Heart left ventricle (tissue), 16 donors: ENCODE data around the gene VDR. TPM values are rescaled to one million over a fixed set of nuclear protein-coding genes. Genes with fewer than 3 reads are reported as not detected.

Experiments
- ATAC-seq, 4 donors: fragments of 200-7000 bp; cut with Tn5 transposase; one replicate each; pipeline ENCODE4 v1.9.1; 2020 to 2022; ENCODE audit warnings: moderate library complexity in 4 of 4, mild to moderate bottlenecking in 3 of 4, moderate number of reproducible peaks in 1 of 4
- DNase-seq, 5 donors: peaks; one replicate each; pipeline ENCODE4 v3.0.0-alpha.2; 2020
- H3K27ac ChIP-seq, 12 donors: fragments of 200-600 bp; sonication (generic) in 4 of 12; one replicate each; pipeline versions ENCODE4 v1.5.0 to v1.8.0; 2016 to 2022; ENCODE audit warnings: mild to moderate bottlenecking in 2 of 12
- H3K27me3 ChIP-seq, 9 donors: fragments of 200-600 bp; sonication (generic) in 2 of 9; one replicate each; pipeline versions ENCODE4 v1.5.1 to v1.8.0; 2016 to 2022; ENCODE audit warnings: mild to moderate bottlenecking in 3 of 9
- H3K36me3 ChIP-seq, 9 donors: fragments of 200-600 bp; sonication (generic) in 2 of 9; one replicate each; pipeline versions ENCODE4 v1.5.0 to v1.8.0; 2018 to 2022; ENCODE audit warnings: mild to moderate bottlenecking in 2 of 9
- H3K4me1 ChIP-seq, 12 donors: fragments of 200-600 bp; sonication (generic) in 4 of 12; one replicate each; pipeline versions ENCODE4 v1.5.0 to v1.8.0; 2016 to 2022; ENCODE audit warnings: mild to moderate bottlenecking in 3 of 12
- H3K4me3 ChIP-seq, 12 donors: fragments of 200-600 bp; sonication (generic) in 4 of 12; one replicate each; pipeline versions ENCODE4 v1.5.0 to v1.8.0; 2017 to 2022; ENCODE audit warnings: mild to moderate bottlenecking in 9 of 12, moderate library complexity in 4 of 12
- H3K9me3 ChIP-seq, 12 donors: fragments of 200-600 bp; sonication (generic) in 4 of 12; one replicate each; pipeline versions ENCODE4 v1.5.0 to v1.8.0; 2016 to 2022; ENCODE audit warnings: mild to moderate bottlenecking in 1 of 12
- CTCF ChIP-seq, 12 donors: fragments of 200-600 bp; sonication (generic) in 4 of 12; IDR thresholded peaks; one replicate each; pipeline versions ENCODE4 v1.5.0 to v1.8.0; 2018 to 2022; ENCODE audit warnings: antibody characterized with exemption in 12 of 12, mild to moderate bottlenecking in 5 of 12
- POLR2A ChIP-seq, 2 donors: fragments of 450-650 bp; IDR thresholded peaks; one replicate each; pipeline ENCODE4 v1.6.1; 2017; ENCODE audit warnings: antibody characterized with exemption in 2 of 2, mild to moderate bottlenecking in 2 of 2, moderate library complexity in 2 of 2
- WGBS, 4 donors: extraction: QIAGEN DNeasy Blood & Tissue Kit in 2 of 4; methylation state at CpG; one replicate each; pipeline versions ENCODE4 v1.1.5 to v1.1.7; 2013 to 2018; 5-methylcytosine and 5-hydroxymethylcytosine counted together
- intact Hi-C, 10 donors: fragments of 100-400 bp; cut with DNase I; formaldehyde crosslinking; loops; one replicate each; pipeline versions ENCODE4 v1.11.1 to v1.14.2; 2022
- polyA plus RNA-seq, 2 donors: library from polyadenylated mRNA; stranded (reverse); fragments of 200-250 nt; gene quantifications; one replicate each; pipeline ENCODE4 v1.2.3, GENCODE V29; 2013
- total RNA-seq, 9 donors: library from RNA; depleted of rRNA in 2 of 9; stranded (reverse); fragments of >200 nt in 2 of 9; fragmentation: NEBNext Ultra II Directional in 3 of 9; extraction: Animal tissue kit (Norgen Biotek cat#: 25700) in 3 of 9; gene quantifications; one replicate each; pipeline versions ENCODE4 v1.1.0 to v1.2.4, GENCODE V29; 2016 to 2023
- donor health status: ischemic (EF 13 %, LVEDD 7.1; RV severe dilation, severe dysfunction).
- donor health status: healthy with polysubstance abuse.
- donor health status: DM: no; HTN: yes; CAD: no.
- donor health status: DM: no; HTN: no; CAD: no.
- donor health status: ischemic (EF 25% LVEDD 6.9; RV normal size, moderate dysfunction).
- donor health status: ischemic (EF 25% LVEDD 5.7; RV mildly dilated, moderate dysfunction).
- donor health status: healthy.
- donor health status: DM: yes; HTN: yes; CAD: no.
- donor health status: ischemic (EF 35%, LVEDD 5.7; RV mildly dilated, moderate dysfunction).
- donor health status: nonischemic (EF 11% LVEDD 7.7; RV severe dilation, severe dysfunction).
- donor health status: DM: yes; HTN: yes; CAD: no.
- donor health status: PGD.
- donor health status: ischemic (EF 29% LVEDD 5.4; RV normal size, mild dysfunction).
- donor health status: nonischemic (EF 23%, LVEDD 6.1; RV moderate dilation, normal function).

Gene VDR
- total and polyA plus RNA-seq, 11 donors, result 0.15 to 4.3 (median 0.63) TPM

GRCh38 chr12:47931187-47931586, 26.4 kb upstream of the VDR start:
- no peak for ATAC-seq
- H3K27me3 ChIP-seq, result no peaks in the 10 kb centered on the region
- H3K36me3 ChIP-seq, result no peaks in the 10 kb centered on the region
- TF ChIP-seq POLR2A (IDR thresholded peaks at IDR 0.05) (no peak), CTCF (IDR thresholded peaks at IDR 0.05) (no peak)
- no peak overlapping the region for H3K27ac ChIP-seq
- H3K9me3 ChIP-seq, result no peaks in the 10 kb centered on the region
- WGBS, 4 donors, result 81 to 90% (median 85%) methylated on average over 1 of the region's 1 CpG
- H3K4me3 ChIP-seq, result no peak overlapping the region
- intact Hi-C loops, result no loop called here
- no peak for DNase-seq
- H3K4me1 ChIP-seq, result peaks cover 0 to 13% (median 7%) of the 10 kb centered on the region in 12 donors

DNA sequence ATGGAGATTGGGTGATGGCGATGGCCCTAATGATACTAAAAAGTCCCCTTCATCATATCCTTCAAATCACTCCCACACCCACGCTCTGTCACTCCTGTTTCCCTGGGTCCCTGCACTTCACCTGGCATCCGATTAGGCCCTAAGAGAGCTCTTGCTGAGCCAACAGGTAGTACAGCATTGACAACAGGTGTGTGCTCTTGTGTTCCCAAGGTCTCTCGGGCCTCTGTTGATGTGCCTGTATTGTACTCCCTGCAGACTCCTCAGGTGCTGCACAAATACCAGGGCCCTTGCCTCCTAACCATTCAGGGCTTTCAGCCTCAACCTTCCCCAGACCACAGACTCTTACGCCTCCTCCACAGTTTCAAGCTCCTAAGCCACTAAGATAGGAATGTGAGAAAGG, 25.8 kb upstream of the VDR start:
- no peak overlapping the region for H3K4me3 ChIP-seq
- no peak for ATAC-seq
- intact Hi-C loops, result no loop called here
- DNase-seq, result no peak
- no peaks in the 10 kb centered on the region for H3K36me3 ChIP-seq
- H3K27me3 ChIP-seq, result no peaks in the 10 kb centered on the region
- TF ChIP-seq CTCF (IDR thresholded peaks at IDR 0.05), result no peak
- no peak for TF ChIP-seq POLR2A (IDR thresholded peaks at IDR 0.05)
- H3K27ac ChIP-seq, result no peak overlapping the region
- WGBS, 4 donors, result 91 to 99% (median 93%) methylated on average over 5 of the region's 5 CpGs
- H3K9me3 ChIP-seq, result no peaks in the 10 kb centered on the region
- peaks cover 0 to 11% (median 6%) of the 10 kb centered on the region in 12 donors for H3K4me1 ChIP-seq

GRCh38 chr12:47927346-47927745, 22.6 kb upstream of the VDR start:
- Histone ChIP-seq H3K9me3 (no peaks in the 10 kb centered on the region), H3K4me1 (no peaks in the 10 kb centered on the region), H3K4me3 (no peak overlapping the region), H3K36me3 (no peaks in the 10 kb centered on the region), H3K27me3 (peaks cover 0 to 8% (median 0%) of the 10 kb centered on the region in 9 donors), H3K27ac (no peak overlapping the region)
- DNase-seq (no peak), ATAC-seq (no peak)
- TF ChIP-seq CTCF (IDR thresholded peaks at IDR 0.05) (no peak), POLR2A (IDR thresholded peaks at IDR 0.05) (no peak)
- 86 to 89% (median 87%) methylated on average over 3 of the region's 3 CpGs for WGBS, 4 donors
- intact Hi-C loops, result no loop called here

- H3K4me3 ChIP-seq, result no peak overlapping the region
- intact Hi-C loops, result no loop called here
- 53 to 70% (median 65%) methylated on average over 1 of the region's 1 CpG for WGBS, 4 donors
- ATAC-seq, result no peak
- H3K27me3 ChIP-seq, result peaks cover 0 to 8% (median 0%) of the 10 kb centered on the region in 9 donors
- H3K4me1 ChIP-seq, result no peaks in the 10 kb centered on the region
- no peaks in the 10 kb centered on the region for H3K9me3 ChIP-seq
- no peak for DNase-seq
- H3K36me3 ChIP-seq, result no peaks in the 10 kb centered on the region
- H3K27ac ChIP-seq, result no peak overlapping the region
- TF ChIP-seq POLR2A (IDR thresholded peaks at IDR 0.05), result no peak
- TF ChIP-seq CTCF (IDR thresholded peaks at IDR 0.05), result no peak
These were observed 17.1 kb upstream of the VDR start for GRCh38 chr12:47921907-47922306.
